Effector memory CD8-positive, alpha-beta T cell (primary cell): ENCODE measurements around the gene CENPQ.

Source experiments
- ATAC-seq: fragments of 150-1000 bp; cut with Tn5 transposase; replicated peaks from 2 replicates; pipeline ENCODE4 v1.10.0; 2021; ENCODE audit warnings: mild to moderate bottlenecking, moderate library complexity
- DNase-seq, 3 experiments: peaks; one replicate each; pipeline ENCODE4 v3.0.0; 2021
- H3K27ac Mint-ChIP-seq, 2 donors: one replicate each; pipeline ENCODE4 v1.8.0; 2022; ENCODE audit warnings: mild to moderate bottlenecking in 2 of 2, mixed read lengths in 2 of 2, moderate library complexity in 2 of 2
- H3K27me3 Mint-ChIP-seq, 2 donors: one replicate each; pipeline ENCODE4 v1.8.0; 2022; ENCODE audit warnings: mixed read lengths in 2 of 2
- H3K36me3 Mint-ChIP-seq: one replicate; pipeline ENCODE4 v1.8.0; 2022; ENCODE audit warnings: mild to moderate bottlenecking, moderate library complexity, mixed read lengths; ENCODE audit not compliant: insufficient read depth
- H3K4me1 Mint-ChIP-seq, 2 donors: one replicate each; pipeline ENCODE4 v1.8.0; 2022; ENCODE audit warnings: low read depth in 2 of 2, mixed read lengths in 2 of 2
- H3K4me3 Mint-ChIP-seq, 2 donors: one replicate each; pipeline ENCODE4 v1.8.0; 2022; ENCODE audit warnings: mild to moderate bottlenecking in 2 of 2, mixed read lengths in 2 of 2, moderate library complexity in 2 of 2
- H3K9me3 Mint-ChIP-seq, 2 donors: one replicate each; pipeline ENCODE4 v1.8.0; 2022; ENCODE audit warnings: mixed read lengths in 2 of 2

CENPQ gene

DNA sequence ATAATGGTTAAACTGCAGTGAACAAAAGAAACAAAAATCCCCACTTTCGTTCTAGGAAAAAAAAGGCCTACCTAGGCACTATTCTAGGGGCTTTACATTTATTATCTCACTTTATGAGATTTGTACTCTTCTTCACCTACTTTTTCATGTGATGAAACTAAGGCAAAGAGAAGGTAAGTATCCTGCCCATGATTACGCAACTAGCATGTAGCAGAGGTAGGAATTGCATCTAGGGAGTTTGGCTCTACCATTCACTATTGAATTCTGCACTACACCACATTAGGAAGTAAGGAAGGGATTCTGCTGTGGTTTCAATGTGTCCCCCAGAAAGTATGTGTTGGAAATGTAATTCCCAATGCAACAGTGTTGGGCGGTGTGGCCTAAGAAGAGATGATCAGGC, 75.9 kb downstream of the CENPQ start:
- H3K36me3 Mint-ChIP-seq, result no peaks in the 10 kb centered on the region
- H3K4me1 Mint-ChIP-seq, result no peaks in the 10 kb centered on the region

DNA sequence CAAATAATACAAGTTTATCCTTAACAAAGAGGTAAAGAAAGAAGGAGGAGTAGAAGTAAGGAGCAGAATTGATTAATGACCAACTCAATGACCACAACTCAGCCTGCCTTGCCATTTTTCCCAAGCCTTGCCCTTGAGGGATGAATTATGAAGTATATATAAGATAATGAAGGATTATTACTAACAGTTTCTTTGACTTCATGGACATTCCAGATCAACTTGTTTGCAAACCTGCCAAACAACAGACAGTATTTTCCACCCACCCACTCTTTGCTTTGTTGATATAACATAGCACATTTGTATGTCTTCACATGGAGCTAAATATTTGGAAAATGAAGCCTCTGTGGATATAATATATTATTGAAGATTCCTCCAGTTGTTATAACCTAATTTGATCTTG, 77.4 kb downstream of the CENPQ start:
- no peaks in the 10 kb centered on the region for H3K27me3 Mint-ChIP-seq
- ATAC-seq, result no peak
- H3K9me3 Mint-ChIP-seq, result no peaks in the 10 kb centered on the region
- DNase-seq, result no peak
- no peak overlapping the region for H3K27ac Mint-ChIP-seq
- H3K4me1 Mint-ChIP-seq, result no peaks in the 10 kb centered on the region
- no peak overlapping the region for H3K4me3 Mint-ChIP-seq
- H3K36me3 Mint-ChIP-seq, result no peaks in the 10 kb centered on the region

More for the DNA sequence above, 75.9 kb downstream of the CENPQ start:
- H3K4me3 Mint-ChIP-seq, result no peak overlapping the region
- no peak for ATAC-seq
- H3K9me3 Mint-ChIP-seq, result no peaks in the 10 kb centered on the region
- H3K27ac Mint-ChIP-seq, result no peak overlapping the region
- no peak for DNase-seq
- no peaks in the 10 kb centered on the region for H3K27me3 Mint-ChIP-seq

DNA sequence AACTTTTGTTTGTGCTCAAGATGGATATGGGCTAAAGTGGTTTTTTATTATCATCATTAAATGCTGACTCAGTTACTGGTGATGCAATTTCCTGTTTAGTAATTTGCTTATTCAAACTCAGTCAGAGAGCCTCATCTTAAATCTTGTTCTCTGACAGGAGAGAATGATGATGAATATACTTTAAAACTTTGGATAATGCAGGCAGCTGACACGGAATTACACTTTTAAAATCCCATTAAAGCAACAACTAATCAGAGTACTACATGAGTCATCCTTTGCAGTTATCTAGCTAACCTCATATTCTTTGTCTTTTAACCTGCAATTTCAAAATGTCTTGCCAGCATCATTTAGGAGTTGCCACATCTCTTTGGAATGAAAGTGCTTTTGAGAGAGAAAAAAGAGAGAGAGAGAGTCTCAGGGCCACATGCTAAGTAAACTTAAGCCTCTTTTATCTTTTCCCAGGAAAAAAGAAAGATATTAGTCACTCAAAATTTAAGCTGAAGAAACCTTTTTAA, 78.1 kb downstream of the CENPQ start:
- no peaks in the 10 kb centered on the region for H3K36me3 Mint-ChIP-seq
- DNase-seq, result no peak
- H3K27me3 Mint-ChIP-seq, result no peaks in the 10 kb centered on the region
- no peaks in the 10 kb centered on the region for H3K4me1 Mint-ChIP-seq
- no peak for ATAC-seq
- H3K9me3 Mint-ChIP-seq, result no peaks in the 10 kb centered on the region
- H3K27ac Mint-ChIP-seq, result no peak overlapping the region
- H3K4me3 Mint-ChIP-seq, result no peak overlapping the region

DNA sequence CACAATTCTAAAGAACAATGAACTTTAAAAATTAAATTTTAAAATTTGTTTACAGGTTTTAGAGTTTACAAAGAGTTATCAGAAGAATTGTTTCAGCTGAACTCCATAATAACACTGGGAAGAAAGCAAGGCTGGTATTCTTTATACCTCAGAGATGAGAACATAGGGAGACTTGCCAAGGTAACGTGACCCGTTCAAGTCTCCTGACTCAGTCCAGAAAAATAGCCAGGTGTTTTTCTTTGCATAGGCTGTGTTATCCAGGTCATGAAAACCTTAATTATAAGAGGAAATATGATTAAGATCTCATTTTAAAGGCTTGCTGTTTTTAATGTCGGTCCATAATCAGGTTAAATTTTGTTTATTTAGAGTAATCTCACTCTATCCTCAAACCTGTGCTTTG, 78.8 kb downstream of the CENPQ start:
- no peaks in the 10 kb centered on the region for H3K4me1 Mint-ChIP-seq
- H3K27ac Mint-ChIP-seq, result no peak overlapping the region
- no peaks in the 10 kb centered on the region for H3K27me3 Mint-ChIP-seq
- H3K36me3 Mint-ChIP-seq, result no peaks in the 10 kb centered on the region
- DNase-seq, result no peak
- ATAC-seq, result no peak
- H3K4me3 Mint-ChIP-seq, result no peak overlapping the region
- no peaks in the 10 kb centered on the region for H3K9me3 Mint-ChIP-seq
